ENCODE results near the gene TTLL5.

TTLL5 gene, protein sequence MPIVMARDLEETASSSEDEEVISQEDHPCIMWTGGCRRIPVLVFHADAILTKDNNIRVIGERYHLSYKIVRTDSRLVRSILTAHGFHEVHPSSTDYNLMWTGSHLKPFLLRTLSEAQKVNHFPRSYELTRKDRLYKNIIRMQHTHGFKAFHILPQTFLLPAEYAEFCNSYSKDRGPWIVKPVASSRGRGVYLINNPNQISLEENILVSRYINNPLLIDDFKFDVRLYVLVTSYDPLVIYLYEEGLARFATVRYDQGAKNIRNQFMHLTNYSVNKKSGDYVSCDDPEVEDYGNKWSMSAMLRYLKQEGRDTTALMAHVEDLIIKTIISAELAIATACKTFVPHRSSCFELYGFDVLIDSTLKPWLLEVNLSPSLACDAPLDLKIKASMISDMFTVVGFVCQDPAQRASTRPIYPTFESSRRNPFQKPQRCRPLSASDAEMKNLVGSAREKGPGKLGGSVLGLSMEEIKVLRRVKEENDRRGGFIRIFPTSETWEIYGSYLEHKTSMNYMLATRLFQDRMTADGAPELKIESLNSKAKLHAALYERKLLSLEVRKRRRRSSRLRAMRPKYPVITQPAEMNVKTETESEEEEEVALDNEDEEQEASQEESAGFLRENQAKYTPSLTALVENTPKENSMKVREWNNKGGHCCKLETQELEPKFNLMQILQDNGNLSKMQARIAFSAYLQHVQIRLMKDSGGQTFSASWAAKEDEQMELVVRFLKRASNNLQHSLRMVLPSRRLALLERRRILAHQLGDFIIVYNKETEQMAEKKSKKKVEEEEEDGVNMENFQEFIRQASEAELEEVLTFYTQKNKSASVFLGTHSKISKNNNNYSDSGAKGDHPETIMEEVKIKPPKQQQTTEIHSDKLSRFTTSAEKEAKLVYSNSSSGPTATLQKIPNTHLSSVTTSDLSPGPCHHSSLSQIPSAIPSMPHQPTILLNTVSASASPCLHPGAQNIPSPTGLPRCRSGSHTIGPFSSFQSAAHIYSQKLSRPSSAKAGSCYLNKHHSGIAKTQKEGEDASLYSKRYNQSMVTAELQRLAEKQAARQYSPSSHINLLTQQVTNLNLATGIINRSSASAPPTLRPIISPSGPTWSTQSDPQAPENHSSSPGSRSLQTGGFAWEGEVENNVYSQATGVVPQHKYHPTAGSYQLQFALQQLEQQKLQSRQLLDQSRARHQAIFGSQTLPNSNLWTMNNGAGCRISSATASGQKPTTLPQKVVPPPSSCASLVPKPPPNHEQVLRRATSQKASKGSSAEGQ (N-terminal part only)

DNA sequence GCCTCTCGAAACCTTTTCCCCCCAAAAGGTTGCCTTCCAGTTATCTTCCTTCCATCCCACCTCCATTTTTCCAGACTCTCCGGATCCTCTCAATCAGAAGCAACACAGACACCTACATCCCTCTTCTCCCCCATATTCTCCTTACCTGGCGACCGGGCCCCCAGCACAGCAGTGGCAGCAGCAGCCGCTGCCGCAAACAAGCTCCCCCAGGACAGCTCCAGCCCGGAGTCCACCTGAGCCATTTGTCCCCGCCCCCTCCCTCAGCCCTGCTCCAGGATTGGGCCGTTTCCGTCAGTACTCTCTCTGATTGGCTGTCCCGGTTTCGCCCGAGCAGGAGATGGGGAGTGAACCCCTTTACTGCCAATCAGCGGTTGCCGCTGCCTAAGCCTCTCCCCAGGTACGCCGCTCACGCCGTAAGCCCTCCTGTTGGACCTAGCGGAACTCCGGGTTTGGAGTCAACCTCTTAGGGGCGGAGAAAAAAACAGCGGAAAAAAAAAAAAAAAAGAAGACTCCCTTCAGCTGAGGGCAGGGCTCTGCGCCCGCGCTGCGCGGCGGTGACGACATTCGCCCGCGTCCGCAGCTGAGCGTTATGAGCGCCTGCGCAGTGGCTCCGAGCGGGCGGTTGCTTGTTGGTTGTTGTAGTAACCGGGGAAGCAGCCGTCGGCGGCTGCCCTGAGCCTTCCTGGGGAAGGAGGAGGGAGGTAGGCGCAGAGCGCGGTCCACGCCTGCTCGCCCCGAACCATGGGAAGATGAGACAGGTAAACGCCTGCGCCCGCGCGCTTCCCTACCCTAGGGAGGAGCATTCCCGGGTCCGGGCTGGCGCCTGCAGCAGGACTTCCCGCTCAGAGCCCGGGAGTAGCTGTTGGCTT, at the start of gene TTLL5, which contains the start of gene ERG28:
TSS of gene TTLL5 (plus strand) at position 617 of the 869 bp plus-strand sequence. CDS start 1,904 bp downstream, outside the sequence.
TSS of gene ERG28 (minus strand) at position 247 of the 869 bp plus-strand sequence. CDS start 3,374 bp downstream, outside the sequence.
- DNase-seq: peak; percentile 99

DNA sequence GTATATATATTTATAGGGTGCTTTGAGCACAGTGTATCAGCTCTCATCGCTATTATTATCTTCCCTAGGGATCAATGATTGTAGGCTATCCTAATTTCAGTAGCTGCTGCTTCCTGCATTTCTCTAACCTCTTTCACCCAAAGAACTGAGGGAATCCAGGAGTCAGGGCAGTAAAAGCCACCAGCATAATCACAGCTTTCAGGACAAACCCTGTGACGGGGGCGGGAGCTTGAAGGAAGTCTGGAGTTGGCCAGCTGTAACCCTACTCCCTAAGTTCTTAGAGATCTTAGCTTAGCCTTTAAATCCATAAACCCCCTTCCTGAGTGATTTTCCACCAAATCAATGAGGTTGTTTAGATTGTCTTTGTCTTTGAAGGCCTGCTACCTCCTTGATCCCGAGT, 48.9 kb upstream of the TTLL5 start:
- no peak for DNase-seq

DNA sequence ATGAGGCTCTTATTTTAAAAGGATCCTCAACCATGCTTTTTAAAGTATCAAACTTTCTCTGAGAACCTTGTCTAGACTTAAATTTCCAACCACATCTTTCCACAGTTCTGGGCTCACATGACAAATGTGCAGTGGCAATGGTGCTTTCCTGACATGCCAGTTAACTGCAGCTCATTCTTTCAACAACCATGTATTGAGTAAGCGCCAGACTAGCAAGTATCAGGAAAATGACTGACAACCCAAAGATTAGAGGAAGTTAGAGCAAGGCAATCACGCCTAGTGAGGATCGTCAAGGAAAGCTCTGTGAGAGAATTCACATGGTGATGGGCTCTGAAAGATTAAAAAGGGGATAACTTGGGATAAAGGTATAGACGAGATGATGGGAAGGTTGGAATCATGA, 46.9 kb upstream of the TTLL5 start:
- no peak for DNase-seq

DNA sequence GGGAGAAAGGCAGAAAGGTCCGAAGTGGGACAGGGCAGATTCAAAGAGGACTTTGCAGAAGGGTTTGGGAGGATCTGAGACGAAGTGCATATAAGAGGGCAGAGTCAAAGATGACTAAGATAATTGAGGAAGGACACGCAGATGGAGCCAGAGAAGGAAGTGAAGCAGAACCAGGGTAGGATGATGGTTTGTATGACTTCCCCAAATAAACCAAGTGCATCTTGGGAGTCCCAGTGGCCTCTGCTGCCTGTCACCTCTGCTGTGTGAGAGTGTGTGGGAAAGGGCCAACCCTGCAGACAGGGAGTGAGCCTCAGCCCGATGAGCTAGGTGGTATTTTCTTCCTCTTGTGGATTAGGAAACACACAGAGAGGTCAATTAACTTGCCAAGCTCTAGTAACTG, 45.8 kb upstream of the TTLL5 start:
- DNase-seq: no peak

DNA sequence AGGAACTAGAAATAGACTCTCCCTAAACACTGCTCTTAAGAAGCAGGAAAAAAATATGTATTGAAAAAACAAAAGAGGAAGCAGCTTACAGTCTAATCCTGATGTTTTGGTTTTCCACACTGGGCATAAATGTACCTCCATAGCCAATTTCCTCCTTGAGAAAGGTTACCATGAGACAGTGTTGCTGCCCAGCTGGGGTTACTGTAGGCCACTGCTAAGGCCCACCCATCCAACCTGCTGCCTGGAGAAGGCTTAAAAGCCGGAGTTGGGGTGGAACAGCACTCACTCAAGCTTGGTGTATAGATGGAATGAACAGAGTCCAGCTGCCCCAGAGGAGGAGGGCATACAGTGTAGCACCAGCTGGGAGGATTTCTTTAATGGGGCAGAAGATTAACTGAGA, 41.5 kb upstream of the TTLL5 start:
- DNase-seq: no peak

DNA sequence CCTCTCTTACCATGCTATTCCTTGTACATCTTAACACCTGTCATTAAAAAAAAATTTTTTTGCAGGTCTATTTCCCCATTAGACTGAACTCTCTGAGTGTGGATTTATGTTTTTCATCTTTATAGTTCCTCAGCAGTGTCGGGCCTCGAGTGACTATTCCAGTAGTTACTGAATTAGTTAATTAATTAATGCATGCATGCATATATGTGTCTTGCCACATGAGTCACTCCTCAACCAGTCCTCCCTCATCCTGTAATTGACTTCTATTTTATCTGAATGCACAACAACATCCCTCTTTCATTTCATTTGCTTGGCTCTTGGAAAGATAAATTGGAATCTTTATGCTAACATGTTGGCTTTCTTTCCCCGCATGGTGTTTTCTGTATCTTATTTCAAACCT, 36.0 kb upstream of the TTLL5 start:
- DNase-seq: no peak

DNA sequence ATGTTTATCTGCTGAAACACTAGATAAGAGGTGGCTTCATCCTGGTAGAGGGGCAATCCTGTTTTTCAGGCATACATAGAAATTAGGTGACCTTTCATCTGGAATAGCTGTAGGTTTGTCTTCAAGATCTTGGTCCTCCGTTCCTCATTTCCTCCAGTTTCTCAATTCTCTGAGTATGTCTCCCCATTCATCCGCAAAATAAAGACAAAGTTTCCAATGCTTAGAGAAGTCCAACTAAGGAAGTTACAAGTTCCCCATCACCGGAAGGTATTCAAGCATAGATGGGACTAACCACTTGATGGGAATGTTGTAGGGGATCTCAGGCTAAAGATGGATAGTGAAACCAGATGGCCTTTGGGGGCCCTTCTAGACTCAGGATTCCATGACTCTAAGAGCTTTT, 34.6 kb upstream of the TTLL5 start:
- DNase-seq: no peak

DNA sequence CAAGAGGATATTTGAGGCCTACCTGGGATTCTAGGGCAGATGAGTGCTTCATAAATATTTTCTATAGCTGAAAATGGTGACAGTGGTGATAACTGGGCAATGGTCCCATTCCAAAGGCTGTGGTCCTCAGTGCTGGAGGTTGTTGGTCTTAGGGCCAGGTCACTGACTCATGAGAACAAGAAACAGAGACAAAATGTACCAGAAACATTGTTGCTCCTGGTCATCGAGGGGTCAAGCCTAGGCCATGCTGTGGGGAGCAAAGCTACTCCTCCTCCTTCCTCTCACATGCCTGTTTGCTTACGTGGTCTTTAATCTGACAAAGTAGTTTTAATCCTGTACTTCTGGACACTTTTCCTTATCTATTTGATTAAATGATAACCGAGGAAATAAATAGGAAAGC, 34.2 kb upstream of the TTLL5 start:
- no peak for DNase-seq

DNA sequence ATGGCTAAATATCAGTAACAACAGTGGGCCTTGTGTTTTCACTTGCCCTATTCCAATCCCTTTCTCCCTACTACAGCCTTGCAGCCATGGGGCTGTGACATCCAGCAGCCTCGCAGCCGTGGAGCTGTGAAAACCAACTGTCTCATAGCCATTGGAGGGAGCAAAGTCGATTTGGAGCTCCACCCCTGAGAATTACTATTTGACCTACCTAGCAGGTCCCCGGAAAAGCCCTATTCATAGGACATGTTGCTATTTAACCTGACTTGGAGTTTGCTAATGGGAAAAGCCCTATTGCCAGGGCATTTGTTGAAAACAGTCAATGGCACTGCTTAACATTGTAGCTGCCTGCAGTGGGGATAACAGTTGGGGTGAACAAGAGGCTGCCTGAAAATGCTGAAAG, 33.6 kb upstream of the TTLL5 start:
- no peak for DNase-seq

DNA sequence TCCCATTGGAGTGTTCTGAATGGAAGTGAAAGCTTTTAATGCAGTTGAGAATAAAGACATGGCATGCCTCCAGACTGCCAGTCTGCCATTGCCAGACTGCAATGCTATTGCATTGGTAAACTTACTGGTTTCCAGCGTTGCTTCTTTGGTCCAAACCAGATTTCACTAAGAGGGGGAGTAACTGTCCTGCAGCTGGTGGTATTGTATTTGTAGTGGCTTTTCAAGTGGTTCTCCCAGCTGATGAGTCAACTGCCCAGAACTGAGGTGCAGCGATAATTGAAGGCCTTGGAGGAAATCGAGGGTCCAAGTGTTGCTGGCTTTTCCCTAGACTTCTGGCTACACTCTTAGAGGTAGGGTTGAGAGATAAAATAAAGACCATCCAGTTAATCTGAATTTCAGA, 32.2 kb upstream of the TTLL5 start:
- no peak for DNase-seq

DNA sequence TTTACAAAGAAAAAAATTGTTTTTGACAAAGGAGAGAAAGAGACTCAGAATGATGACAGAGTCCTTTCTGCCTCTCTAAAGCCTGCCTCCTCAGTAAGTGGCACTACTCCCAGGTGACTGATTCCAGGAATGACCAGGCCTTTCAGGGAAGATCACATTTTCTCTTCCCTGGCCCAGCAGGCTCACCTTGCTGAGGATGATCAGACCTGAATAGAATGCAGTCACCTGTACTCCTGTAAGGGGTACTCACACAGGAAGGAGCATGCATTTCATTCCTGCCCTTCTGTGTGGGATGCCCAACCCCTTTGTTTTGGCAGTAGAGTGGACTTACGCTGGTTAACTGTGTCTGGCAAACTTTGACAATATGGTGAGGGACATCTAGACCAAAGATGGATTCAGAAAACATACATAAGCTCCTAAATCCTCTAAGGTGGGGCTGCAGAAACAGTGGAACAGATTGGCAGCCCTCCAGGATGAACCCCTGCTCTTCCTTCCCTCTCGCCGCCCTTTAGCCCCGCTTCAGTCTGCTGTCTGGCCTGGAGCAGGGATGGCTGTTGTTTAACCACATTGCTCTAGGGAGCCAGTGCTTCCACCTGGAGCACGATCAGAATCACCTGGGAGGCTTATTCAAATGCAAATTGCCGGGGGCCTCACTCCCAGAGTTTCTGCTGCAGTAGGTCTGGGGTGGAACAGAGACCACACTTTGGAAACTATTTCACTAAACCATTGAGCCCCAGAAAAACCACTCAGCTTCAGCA, 30.2 kb upstream of the TTLL5 start:
- peak; percentile 79 for DNase-seq

DNA sequence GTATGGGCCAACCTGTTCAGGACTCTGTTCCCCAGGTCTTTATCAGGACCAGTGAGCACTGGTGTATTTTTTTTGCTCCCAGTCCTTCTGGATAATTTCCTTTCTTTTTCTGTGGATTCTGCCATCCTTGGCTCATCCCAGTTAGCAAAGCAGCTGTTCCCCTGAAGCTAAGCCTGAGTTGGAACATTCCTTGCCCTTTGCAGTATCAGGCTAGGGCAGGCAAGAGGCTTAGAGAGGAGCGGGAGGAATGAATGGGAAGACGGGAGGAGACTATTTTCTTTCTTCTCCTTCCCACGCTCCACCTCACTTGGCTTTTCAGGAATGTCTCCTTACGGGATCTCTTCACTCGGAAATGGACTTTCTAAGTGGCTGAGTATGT, 29.6 kb upstream of the TTLL5 start:
- peak; percentile 79 for DNase-seq

DNA sequence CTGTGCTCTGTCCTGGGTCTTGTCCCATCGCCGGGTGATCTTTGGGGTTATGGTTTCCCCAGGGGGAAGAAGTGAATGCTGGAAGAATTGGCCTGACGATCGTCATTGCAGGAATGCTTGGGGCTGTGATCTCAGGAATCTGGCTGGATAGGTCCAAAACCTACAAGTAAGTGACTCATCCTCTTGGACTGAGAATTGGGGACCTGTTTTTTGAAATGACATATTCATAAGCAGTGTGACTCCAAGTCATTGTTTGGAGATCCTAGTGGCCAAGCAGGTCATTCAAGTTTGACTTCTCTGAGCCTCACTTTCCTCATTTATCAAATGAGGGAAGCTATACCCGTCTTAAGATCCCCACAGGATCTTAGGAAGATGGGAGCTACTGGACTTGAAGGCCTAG, 26.2 kb upstream of the TTLL5 start:
- peak; percentile 78 for DNase-seq

DNA sequence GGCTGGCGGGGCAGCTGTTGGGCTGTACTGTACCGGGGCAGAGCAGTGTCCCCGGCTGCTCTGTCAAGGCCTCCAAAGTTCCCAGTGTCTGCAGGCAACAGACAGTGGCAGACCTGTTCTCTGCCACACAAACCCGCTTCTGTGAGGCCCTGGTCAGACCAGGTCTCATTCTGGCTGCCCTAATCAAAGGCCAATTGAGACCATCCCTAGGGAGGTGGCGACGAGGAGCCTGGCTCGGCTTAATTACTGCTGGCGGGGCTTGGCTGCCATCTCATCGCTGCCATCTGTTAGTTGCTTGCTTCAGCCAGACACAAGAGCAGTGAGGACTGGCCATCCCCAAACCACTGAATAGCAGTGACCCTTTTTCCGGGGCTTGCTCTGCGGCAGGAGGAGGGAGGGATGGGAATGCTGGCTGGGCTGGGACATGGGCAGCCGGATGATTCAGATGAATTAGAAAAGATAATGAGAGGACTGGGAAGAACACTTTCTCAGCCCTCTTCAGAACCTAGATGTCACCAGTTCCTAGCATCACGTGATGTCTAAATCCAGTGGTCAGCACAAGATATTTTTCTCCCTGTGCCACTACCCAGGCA, 24.9 kb upstream of the TTLL5 start:
- peak; percentile 88 for DNase-seq

DNA sequence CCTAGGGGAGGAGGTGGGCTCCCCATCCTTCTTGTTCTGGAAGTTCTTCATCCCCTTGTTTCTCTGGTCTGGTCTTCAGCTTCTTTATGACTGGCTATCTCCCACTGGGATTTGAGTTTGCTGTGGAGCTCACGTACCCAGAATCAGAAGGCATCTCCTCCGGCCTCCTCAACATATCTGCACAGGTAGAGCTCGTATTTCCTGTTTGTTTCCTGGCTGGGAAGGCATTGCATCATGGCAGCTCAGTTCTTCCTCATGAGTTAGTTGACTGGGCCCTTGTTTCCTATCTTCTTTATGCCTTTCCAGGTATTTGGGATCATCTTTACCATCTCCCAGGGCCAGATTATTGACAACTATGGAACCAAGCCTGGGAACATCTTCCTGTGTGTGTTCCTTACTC, 20.2 kb upstream of the TTLL5 start:
- no peak for DNase-seq

DNA sequence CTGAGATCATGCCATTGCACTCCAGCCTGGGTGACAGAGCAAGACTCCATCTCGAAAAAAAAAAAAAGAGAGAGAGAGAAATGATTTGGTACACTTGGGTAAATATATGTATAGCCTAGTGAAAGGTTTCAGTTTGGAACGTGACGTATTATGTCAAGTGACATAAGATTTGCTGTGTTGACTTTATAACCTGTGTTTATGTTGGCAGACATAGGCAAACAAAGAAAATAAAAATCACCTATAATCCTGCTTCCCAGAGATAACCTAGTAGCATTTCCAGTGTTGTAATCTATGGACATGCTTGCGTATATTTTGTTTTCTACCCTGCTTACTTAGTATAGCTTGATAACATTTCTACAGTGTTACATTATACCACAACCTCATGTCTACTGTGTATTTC, 17.1 kb upstream of the TTLL5 start:
- no peak for DNase-seq

DNA sequence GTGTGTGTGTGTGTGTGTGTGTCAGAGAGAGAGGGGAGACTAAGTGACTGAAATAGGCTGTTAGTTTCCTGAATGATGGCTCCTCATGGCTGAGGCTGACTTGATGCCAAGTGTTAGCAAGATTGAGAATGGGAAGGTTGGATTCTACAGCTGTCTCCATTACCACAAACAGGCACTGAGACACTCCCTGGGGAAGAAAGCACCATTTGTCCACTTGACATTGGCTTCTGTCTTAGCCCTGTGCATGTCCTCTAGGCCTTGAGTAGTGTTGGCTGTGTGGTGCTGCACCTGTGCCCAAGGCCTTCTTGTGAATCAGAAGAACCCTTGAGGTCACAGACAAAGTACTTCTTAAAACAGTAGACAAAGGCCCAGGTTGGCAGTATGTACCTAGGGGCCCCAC, 16.0 kb upstream of the TTLL5 start:
- DNase-seq: no peak

DNA sequence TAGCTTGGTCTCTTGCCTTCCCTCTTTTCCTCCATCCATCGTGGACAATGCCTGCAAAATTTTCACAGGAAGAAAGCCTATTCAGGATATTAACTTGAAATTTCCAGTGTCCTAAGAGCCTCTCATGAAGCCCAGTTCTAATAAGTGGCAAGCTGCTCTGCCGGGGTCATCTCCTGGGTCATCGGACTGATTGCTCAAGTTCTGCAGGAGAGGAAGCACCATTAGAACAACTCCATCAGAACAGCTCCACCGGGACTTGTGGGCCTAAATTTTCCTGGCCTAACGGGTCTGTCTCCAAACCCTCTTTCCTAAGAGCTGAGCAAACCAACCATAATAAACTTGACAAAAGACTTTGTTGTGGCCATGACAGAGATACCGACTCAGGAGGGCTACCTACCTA, 14.3 kb upstream of the TTLL5 start:
- DNase-seq: no peak

DNA sequence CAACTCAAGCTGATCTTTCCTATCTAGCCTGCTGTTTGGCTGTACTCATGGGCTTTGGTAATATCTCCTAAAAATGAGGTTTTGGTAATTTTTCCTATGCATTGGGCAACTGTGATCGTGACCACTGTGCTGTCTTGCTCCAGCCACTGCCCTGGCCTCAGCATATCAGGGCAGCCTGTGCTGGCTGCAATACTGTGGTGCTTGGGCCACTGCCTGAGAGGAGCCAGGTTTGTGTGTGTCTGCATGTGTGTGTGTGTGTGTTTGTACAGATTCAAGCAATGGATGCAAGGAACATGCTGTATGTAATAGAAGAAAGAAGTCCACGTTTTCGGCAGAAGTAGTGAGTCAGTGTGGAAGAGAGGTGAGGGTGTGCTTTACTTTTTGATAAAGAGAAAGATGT, 13.4 kb upstream of the TTLL5 start:
- no peak for DNase-seq

DNA sequence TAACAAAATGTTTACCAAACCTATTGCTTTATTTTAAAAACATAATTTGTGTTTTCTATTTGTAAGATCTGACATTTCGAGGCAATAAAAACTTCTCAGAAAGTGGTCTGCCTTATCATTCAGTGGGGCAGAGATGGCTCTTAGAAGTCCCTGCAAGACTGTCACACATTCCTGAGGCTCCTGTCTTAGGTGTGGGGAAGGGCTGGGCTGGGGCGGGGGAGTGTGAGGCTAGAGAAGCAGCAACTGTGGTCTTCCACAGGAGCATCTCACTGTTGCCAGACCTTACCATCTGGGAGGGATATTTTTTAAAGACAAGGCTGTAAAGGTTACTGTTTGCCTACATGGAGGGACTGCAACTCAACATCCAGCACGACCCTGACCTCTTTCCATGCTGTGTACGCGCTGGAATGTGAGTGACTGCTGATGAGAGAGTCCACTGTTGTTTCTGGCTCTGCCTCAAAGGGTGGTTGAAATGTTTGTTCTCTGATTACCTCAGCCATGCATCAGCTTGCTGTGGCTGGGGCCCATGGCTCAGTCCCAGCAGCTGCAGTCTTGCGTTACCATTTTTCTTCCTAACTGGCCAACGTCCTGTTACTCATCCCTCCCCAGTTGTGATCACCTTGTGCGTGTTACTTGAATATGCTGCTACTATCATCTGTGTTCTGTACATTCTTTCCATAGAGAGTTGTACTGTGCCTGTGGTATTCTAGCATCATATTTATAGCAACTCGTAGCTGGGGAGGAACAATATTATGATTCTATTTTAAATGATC, 12.8 kb upstream of the TTLL5 start:
- DNase-seq: peak; percentile 80
